ENCODE measurements around the gene UQCRC1.
"Not testable (repeated sequence)": the region's sequence is repeated elsewhere in the genome, so short reads cannot be mapped to it uniquely, and the experiment has no call there.

UQCRC1 gene

DNA sequence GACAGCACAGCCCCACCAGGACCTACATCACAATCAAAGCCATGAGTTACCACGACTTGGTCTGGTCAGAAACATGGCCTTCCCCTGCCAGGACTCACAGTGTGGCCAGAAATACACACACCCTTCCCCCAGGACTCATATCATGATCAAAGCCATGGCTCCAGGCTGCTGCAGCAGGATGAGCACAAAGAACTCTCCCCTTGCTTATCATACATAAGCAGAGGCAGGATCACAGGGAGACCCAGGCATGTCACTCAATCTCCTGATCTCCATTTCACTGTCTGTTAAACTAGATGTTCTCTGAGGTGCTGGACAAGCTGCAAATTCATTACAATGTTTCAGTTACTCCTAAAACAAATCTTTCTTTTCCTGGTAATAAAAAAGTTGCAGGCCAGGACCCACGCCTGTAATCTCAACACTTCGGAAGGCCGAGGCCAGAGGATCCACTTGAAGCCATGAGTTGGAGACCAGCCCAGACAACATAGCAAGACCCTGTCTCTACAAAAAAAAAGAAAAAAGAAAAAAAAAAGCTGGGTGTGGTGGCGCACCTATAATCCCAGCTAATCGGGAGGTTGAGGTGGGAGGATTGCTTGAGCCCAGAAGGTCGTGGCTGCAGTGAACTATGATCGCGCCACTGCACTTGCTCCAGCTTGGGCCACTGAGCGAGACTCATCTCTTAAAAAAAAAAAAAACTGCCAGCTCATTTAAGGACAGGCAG is 54.1 kb downstream of the UQCRC1 start:
- DNase-seq (ENCODE audit: low read depth in 2 of 2), result no peak

DNA sequence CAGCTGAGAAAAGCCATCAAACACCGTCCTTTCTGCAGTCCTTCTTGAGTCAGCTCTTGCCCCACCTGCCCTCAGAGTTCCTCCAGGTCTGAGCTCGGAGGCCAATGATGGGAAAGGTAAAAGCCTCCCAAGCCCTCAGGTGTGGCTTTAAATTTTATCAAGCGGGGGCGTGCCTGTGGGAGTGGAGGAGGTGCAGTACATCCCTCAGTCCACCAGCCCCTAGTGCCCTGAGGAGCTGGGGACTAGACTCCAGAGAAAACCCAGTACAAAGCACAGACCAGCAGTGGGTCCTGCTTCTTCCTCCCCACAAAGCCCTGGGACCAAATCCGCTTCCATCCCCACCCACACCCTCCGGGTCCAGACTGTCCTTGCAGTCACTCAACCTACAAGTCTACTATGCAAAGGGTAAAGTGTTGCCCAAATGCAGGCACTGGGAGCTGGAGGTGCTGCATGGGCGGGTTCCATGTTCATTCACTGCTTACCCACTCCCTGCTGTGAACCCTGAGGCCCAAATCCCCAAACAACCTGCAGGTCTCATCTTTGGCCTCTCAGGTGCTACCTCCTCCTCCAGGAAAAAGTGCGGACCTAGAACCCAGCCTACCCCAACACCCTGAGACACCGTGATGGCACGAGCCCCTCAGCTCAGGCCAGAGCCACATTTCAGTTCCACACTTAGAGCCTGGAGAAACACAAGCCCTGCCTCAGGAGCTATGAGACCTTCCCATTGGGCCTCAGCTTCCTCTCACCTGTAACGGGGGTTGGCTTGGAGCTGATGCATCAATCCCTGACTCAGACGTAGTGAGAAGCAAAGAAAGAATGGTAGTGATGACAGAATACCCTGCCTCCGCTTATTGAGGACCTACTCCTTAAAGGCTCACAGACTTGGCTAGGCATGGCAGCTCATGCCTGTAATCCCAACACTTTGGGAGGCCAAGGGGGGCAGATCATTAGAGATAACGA is 55.3 kb downstream of the UQCRC1 start:
- no peak for DNase-seq (ENCODE audit: low read depth in 2 of 2)

DNA sequence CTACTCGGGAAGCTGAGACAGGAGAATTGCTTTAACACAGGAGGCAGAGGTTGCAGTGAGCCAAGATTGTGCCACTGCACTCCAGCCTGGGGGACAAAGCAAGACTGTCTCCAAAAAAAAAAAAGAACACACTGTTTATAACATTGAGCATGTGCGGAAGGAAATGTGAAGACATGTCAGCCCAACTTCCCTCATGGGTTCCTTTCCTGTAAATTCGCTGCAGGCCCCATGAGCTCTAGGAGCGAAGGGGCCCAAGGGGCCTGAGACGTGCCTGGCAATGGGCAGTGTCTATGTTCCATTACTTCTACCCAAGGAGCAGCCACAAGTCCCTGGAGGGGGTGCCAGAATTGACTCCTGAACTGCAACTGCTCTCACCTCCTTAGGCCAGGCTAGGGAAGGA is 56.1 kb downstream of the UQCRC1 start:
- DNase-seq (ENCODE audit: low read depth in 2 of 2), result no peak

- no peak for DNase-seq (ENCODE audit: low read depth in 2 of 2)
Observed at GRCh38 chr3:48552111-48552951, 57.1 kb downstream of the UQCRC1 start.

DNA sequence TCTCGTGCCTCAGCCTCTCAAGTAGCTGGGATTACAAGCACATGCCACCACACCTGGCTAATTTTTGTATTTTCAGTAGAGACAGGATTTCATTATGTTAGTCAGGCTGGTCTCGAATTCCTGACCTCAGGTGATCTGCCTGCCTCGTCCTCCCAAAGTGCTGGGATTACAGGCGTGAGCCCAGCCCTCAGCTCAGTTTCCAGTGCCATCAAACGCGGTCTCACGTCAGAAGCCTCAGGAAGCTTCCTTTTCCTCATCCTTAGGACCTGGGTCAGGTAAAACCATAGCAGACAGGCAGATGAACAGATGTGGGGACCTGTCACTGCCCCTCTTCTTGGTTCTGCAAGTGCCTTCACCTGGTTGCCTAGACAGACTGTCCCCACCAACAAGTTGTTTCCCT is 57.8 kb downstream of the UQCRC1 start:
- not testable (repeated sequence) for DNase-seq (ENCODE audit: low read depth in 2 of 2)
